NB4 (cell line): Measurements from ENCODE around the gene AGAP1.
"Not testable (repeated sequence)": the region's sequence is repeated elsewhere in the genome, so short reads cannot be mapped to it uniquely, and the experiment has no call there.

Source experiments
- DNase-seq: peaks from one replicate; pipeline ENCODE4 v3.0.0; 2010; ENCODE audit warnings: low read depth
- H3K4me3 ChIP-seq: one replicate; pipeline ENCODE4 v1.5.1; 2011; ENCODE audit warnings: mild to moderate bottlenecking, low read depth, low read length, moderate library complexity
- MYC ChIP-seq: IDR thresholded peaks from 2 replicates; pipeline ENCODE4 v1.6.1; 2011; ENCODE audit warnings: low read depth, low read length
- POLR2A ChIP-seq: IDR thresholded peaks from 2 replicates; pipeline ENCODE4 v1.6.1; 2011; ENCODE audit warnings: mild to moderate bottlenecking; ENCODE audit not compliant: insufficient read length; ENCODE audit errors: extremely low read depth
- TF ChIP-seq, protein P1 (sequence below): IDR thresholded peaks from 2 replicates; pipeline ENCODE4 v1.6.1; 2011; ENCODE audit warnings: low read depth, low read length
- TF ChIP-seq, protein P2 (sequence below): IDR thresholded peaks from one replicate; pipeline ENCODE4 v1.5.1; 2012; ENCODE audit warnings: low read depth, low read length

The AGAP1 gene

DNA sequence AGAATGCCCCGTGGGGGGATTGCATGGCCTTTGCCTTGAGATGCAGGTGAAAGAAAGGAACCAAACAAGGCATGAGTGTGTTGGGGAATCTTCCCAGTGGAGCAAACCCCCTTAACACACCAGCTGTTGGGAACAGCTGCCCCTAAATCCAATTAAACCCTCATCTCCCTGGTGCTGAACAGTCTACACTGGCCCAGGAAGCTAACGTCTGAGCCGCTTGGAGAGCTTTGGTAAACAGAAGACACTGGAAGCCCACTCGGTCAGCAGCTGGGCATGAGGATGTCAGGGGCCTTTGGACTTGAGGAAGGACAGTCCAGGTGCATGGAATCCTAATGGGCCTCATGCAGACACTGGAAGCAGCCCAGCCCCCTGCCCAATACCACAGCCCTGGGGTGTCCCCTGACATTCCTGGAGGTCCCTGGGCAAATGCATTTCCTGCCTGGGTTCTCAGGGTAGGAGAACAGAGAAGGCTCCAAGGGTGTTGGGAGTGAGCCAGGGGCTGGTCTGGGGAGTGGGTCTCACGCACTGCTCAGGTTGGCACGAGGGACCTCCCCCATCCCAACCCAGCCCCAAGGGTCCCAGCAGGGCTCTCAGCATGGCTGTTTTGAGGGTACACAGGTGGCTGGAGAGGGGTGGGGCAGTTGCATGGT lies 636.6 kb downstream of the AGAP1 start:
- TF ChIP-seq MYC = no peak
- TF ChIP-seq, protein P1, sequence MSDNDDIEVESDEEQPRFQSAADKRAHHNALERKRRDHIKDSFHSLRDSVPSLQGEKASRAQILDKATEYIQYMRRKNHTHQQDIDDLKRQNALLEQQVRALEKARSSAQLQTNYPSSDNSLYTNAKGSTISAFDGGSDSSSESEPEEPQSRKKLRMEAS = no peak
- TF ChIP-seq, protein P2, sequence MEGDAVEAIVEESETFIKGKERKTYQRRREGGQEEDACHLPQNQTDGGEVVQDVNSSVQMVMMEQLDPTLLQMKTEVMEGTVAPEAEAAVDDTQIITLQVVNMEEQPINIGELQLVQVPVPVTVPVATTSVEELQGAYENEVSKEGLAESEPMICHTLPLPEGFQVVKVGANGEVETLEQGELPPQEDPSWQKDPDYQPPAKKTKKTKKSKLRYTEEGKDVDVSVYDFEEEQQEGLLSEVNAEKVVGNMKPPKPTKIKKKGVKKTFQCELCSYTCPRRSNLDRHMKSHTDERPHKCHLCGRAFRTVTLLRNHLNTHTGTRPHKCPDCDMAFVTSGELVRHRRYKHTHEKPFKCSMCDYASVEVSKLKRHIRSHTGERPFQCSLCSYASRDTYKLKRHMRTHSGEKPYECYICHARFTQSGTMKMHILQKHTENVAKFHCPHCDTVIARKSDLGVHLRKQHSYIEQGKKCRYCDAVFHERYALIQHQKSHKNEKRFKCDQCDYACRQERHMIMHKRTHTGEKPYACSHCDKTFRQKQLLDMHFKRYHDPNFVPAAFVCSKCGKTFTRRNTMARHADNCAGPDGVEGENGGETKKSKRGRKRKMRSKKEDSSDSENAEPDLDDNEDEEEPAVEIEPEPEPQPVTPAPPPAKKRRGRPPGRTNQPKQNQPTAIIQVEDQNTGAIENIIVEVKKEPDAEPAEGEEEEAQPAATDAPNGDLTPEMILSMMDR = no peak
- TF ChIP-seq POLR2A = no peak

DNA sequence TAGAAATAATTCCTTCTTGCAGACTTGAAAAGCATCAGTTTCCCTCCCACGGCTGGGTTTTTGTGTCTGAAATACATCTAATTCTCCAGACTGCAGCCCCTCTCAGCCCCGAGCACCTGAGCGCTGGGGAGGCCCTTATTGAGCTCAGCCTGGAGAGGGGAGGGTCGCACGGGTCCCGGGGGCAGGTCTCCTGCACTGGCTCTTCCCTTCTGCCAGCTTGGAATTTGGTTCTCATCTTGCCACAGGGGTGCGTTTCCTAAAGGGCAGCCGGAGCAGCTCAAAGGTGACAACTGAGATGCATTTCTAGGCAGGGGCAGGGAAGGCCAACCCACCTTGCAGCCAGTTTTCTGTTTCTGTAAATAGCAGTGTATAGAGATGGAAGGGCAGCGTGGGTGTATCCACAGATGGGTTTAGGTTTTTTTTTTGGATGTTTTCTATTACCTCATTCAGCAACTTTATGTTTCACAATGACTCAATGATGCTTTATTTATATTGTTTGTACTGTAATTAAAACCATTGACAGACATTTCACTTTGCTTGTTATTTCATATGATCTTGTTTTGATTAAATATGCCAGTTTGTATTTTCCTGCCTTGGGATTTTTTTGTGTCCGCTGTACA lies 637.3 kb downstream of the AGAP1 start:
- DNase-seq = no peak
- TF ChIP-seq POLR2A (no peak), MYC (no peak)
- TF ChIP-seq, protein P2 = no peak
- no peak overlapping the region for H3K4me3 ChIP-seq

More for the DNA sequence above, 636.6 kb downstream of the AGAP1 start:
- no peak for DNase-seq
- H3K4me3 ChIP-seq = no peak overlapping the region

GRCh38 chr2:236133410-236134012 lies 639.7 kb downstream of the AGAP1 start:
- H3K4me3 ChIP-seq = no peak overlapping the region
- TF ChIP-seq, protein P2 = no peak
- TF ChIP-seq MYC = no peak
- TF ChIP-seq, protein P1 = no peak
- no peak for TF ChIP-seq POLR2A
- DNase-seq = no peak

- TF ChIP-seq POLR2A (no peak), MYC (no peak)
- TF ChIP-seq, protein P1 = no peak
- TF ChIP-seq, protein P2 = no peak
- no peak overlapping the region for H3K4me3 ChIP-seq
- no peak for DNase-seq
These were observed 642.7 kb downstream of the AGAP1 start for GRCh38 chr2:236136538-236136937.

- DNase-seq = no peak
- TF ChIP-seq POLR2A (no peak), MYC (no peak)
- no peak overlapping the region for H3K4me3 ChIP-seq
These were observed 643.2 kb downstream of the AGAP1 start for GRCh38 chr2:236137066-236137465.

- DNase-seq, H3K4me3 ChIP-seq: not testable (repeated sequence)
These were observed 647.8 kb downstream of the AGAP1 start for GRCh38 chr2:236141616-236142015.

DNA sequence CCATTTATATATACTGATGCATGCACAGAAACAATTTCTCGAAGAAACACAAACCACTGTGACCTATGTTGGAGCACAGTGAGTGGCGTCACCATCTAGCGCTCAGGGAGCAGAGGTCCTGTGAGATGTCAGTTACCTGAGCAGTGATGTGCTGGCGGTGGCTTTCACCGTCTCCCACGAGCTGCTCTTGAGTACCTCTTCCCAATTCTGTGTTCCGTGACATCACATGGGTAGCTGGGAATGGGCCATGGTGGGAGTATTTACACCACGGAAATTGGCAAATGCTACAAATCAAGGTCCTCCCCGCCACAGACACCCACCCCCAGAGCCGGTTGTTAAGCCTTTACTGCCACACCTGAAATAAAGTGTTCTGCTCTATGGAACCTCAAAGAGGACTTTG lies 650.0 kb downstream of the AGAP1 start:
- no peak overlapping the region for H3K4me3 ChIP-seq
- TF ChIP-seq POLR2A = no peak
- TF ChIP-seq MYC = no peak
- TF ChIP-seq, protein P1 = no peak
- TF ChIP-seq, protein P2 = no peak
- DNase-seq = no peak
